AG04450 (cell line): Measurements from ENCODE around the gene INPP5B. TPM values are rescaled to one million over a fixed set of nuclear protein-coding genes. Genes with fewer than 3 reads are reported as not detected.

ENCODE experiments used
- CTCF ChIA-PET: fragments of 300-600, 350-600 bp; formaldehyde crosslinking; extraction: SDS; loops from one replicate; lab custom pipeline; 2022; ENCODE audit warnings: antibody characterized with exemption, inconsistent platforms; lab: Charles Lee
- POLR2A ChIA-PET: fragments of 350-600 bp; formaldehyde crosslinking; extraction: SDS; loops from one replicate; lab custom pipeline; 2021; ENCODE audit warnings: antibody characterized with exemption, inconsistent platforms; lab: Yijun Ruan, JAX
- DNase-seq: peaks from one replicate; pipeline ENCODE4 v3.0.0-alpha.2; 2011; ENCODE audit warnings: low read depth, low spot score
- H3K27ac ChIP-seq: one replicate; pipeline ENCODE4 v1.5.1; 2012; ENCODE audit warnings: low read depth, low read length, control low read depth
- H3K27me3 ChIP-seq: one replicate; pipeline ENCODE4 v1.6.0; 2012; ENCODE audit warnings: low read length; ENCODE audit not compliant: control insufficient read depth, insufficient read depth
- H3K4me3 ChIP-seq: 2 replicates; pipeline ENCODE4 v1.5.1; 2011; ENCODE audit warnings: mild to moderate bottlenecking, low read depth, low read length, control low read depth
- H3K9me3 ChIP-seq: 2 replicates; pipeline ENCODE4 v1.5.1; 2012; ENCODE audit warnings: low read length; ENCODE audit not compliant: control insufficient read depth, insufficient read depth
- polyA plus RNA-seq: library from polyadenylated mRNA; depleted of rRNA; stranded (reverse); fragments of >200 nt; gene quantifications from 2 replicates; pipeline ENCODE4 v1.2.3, GENCODE V29; 2011
- TF ChIP-seq, protein P1 (sequence below): IDR thresholded peaks from 2 replicates; pipeline ENCODE4 v1.5.1; 2011; ENCODE audit warnings: low read depth, low read length, control low read depth, inconsistent platforms

INPP5B gene
- polyA plus RNA-seq, 1 experiment, result 21.9 TPM

GRCh38 chr1:37850352-37850955, 96.4 kb downstream of the INPP5B start:
- Histone ChIP-seq H3K27ac (no peak overlapping the region), H3K27me3 (no peaks in the 10 kb centered on the region), H3K9me3 (no peaks in the 10 kb centered on the region), H3K4me3 (no peak overlapping the region)
- POLR2A ChIA-PET, result interaction anchor here (0.7 to 1.2 kb wide), 2 partner anchors 9 to 42 kb away, joined by 3 read pairs; partner anchors contain the start of genes C1orf122, MTF1 and YRDC
- CTCF ChIA-PET, result interaction anchor here (0.5 to 3.7 kb wide), 7 partner anchors 9 to 336 kb away, joined by 3 to 64 read pairs (median 4); partner anchors contain the start of gene MTF1
- TF ChIP-seq, protein P1, sequence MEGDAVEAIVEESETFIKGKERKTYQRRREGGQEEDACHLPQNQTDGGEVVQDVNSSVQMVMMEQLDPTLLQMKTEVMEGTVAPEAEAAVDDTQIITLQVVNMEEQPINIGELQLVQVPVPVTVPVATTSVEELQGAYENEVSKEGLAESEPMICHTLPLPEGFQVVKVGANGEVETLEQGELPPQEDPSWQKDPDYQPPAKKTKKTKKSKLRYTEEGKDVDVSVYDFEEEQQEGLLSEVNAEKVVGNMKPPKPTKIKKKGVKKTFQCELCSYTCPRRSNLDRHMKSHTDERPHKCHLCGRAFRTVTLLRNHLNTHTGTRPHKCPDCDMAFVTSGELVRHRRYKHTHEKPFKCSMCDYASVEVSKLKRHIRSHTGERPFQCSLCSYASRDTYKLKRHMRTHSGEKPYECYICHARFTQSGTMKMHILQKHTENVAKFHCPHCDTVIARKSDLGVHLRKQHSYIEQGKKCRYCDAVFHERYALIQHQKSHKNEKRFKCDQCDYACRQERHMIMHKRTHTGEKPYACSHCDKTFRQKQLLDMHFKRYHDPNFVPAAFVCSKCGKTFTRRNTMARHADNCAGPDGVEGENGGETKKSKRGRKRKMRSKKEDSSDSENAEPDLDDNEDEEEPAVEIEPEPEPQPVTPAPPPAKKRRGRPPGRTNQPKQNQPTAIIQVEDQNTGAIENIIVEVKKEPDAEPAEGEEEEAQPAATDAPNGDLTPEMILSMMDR, result no peak
- no peak for DNase-seq

DNA sequence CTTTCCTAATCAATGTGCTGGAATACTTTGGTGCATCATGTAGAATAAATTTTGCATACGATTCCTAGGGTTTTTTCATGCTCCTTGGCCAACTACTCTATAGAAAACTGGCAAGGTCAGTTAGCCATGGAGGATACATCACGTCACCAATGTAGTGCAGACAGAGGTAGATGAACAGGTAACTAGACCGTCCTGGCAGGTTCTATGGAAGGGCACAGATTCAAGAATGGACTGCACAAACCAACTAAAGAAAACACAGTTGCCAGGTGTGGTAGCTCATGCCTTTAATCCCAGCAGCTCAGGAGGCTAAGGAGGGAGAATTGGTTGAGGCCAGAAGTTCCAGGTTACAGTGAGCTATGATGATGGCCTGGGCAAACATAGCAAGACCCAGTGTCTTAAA, 97.4 kb downstream of the INPP5B start:
- Histone ChIP-seq H3K9me3 (no peaks in the 10 kb centered on the region), H3K27ac (no peak overlapping the region), H3K4me3 (no peak overlapping the region), H3K27me3 (no peaks in the 10 kb centered on the region)
- TF ChIP-seq, protein P1, result no peak
- POLR2A ChIA-PET, result no interaction called here
- CTCF ChIA-PET, result interaction anchor here (1.0 to 3.7 kb wide), 2 partner anchors 10 to 13 kb away, joined by 3 to 64 read pairs; partner anchors contain the start of gene MTF1
- no peak for DNase-seq

DNA sequence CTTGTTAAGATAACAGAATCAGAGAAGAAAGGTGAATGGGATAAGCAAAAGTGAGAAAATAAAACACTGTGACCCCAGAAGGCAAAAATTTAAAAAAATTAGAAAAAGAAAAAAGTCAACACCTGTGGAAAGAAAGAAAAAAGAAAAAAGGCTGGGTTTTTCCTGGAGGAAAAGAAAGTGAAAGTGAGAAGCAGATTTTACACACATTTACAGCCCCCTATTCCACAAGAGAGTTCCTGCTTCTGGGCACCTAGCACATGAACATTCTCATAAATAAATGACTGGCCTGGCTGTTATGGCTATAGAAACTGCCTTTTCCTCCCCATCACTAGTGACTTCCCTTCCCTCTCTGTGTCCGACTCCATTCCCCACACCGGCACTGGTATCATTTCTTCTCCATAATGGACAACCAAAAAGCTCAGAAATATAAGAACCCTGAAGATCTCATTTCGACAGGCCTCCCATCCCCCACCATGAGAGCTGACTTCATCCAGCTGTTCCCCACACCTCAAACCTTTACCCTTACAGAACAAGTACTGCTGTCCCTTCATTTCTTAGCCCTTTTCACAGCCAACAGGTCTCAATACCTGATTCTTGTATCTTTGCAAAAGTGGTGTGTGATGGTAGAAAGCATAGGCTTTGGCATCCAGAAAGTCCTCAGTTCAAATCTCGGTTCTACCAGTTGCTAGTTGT, 100.1 kb downstream of the INPP5B start:
- Histone ChIP-seq H3K4me3 (no peak overlapping the region), H3K9me3 (no peaks in the 10 kb centered on the region), H3K27me3 (no peaks in the 10 kb centered on the region), H3K27ac (no peak overlapping the region)
- no peak for DNase-seq
- TF ChIP-seq, protein P1, result no peak
- ChIA-PET CTCF (interaction anchor here (0.6 to 5.4 kb wide), 3 partner anchors 14 to 180 kb away, joined by 3 to 52 read pairs (median 3); partner anchors contain the start of gene MTF1), POLR2A (interaction anchor here (0.6 kb wide), 1 partner anchor 9 kb away, joined by 4 read pairs; no protein-coding TSS in a partner anchor)

- H3K4me3 ChIP-seq, result no peak overlapping the region
- TF ChIP-seq, protein P1, result no peak
- no peak overlapping the region for H3K27ac ChIP-seq
- no peaks in the 10 kb centered on the region for H3K27me3 ChIP-seq
- H3K9me3 ChIP-seq, result no peaks in the 10 kb centered on the region
- no peak for DNase-seq
- POLR2A ChIA-PET, result no interaction called here
- CTCF ChIA-PET, result interaction anchor here (5.4 kb wide), 1 partner anchor 15 kb away, joined by 52 read pairs; the partner anchor contains the start of gene MTF1
These were observed 101.1 kb downstream of the INPP5B start for GRCh38 chr1:37845786-37846185.
